GM06990 (cell line): ENCODE data around the gene CIZ1.
"Not testable (repeated sequence)": the region's sequence is repeated elsewhere in the genome, so short reads cannot be mapped to it uniquely, and the experiment has no call there.

Source experiments
- DNase-seq: peaks from one replicate; pipeline ENCODE4 v3.0.0-alpha.2; 2011; ENCODE audit not compliant: insufficient read length; ENCODE audit errors: extremely low read depth
- H3K27me3 ChIP-seq: replicated peaks from 2 replicates; pipeline ENCODE4 v1.6.0; 2011; ENCODE audit warnings: low read length; ENCODE audit not compliant: control insufficient read depth, insufficient read depth
- H3K36me3 ChIP-seq: 2 replicates; pipeline ENCODE4 v1.5.1; 2011; ENCODE audit warnings: low read length; ENCODE audit not compliant: control insufficient read depth, insufficient read depth
- H3K4me3 ChIP-seq: replicated peaks from 2 replicates; pipeline ENCODE4 v1.5.1; 2011; ENCODE audit warnings: low read depth, mild to moderate bottlenecking, control low read depth, low read length
- CTCF ChIP-seq: IDR thresholded peaks from 2 replicates; pipeline ENCODE4 v1.5.1; 2011; ENCODE audit warnings: low read length, control low read depth, mild to moderate bottlenecking, inconsistent platforms; ENCODE audit not compliant: insufficient read depth, poor library complexity, severe bottlenecking

CIZ1 gene

DNA sequence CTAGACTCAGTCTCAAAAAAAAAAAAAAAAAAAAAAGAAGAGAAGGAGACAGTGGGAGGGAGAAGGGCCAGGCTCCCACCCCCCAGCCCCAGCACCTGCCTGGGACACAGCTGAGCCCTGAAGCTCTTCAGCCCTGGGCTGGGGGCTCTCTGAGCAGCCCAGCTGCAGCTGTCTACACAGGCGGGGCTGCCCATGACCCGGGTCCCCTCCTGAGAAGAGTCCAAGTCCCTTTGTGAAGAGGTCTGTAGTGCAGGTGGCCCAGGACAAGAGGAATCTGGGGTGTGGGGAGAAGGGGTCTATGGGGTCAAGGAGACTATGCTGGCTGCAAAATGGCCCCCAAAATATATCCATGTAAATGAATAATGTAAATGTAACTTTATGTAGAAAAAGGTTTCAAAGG is 48.8 kb downstream of the CIZ1 start:
- Histone ChIP-seq H3K4me3 (no peak overlapping the region), H3K27me3 (no peaks in the 10 kb centered on the region), H3K36me3 (no peaks in the 10 kb centered on the region)
- no peak for DNase-seq
- TF ChIP-seq CTCF, result no peak

DNA sequence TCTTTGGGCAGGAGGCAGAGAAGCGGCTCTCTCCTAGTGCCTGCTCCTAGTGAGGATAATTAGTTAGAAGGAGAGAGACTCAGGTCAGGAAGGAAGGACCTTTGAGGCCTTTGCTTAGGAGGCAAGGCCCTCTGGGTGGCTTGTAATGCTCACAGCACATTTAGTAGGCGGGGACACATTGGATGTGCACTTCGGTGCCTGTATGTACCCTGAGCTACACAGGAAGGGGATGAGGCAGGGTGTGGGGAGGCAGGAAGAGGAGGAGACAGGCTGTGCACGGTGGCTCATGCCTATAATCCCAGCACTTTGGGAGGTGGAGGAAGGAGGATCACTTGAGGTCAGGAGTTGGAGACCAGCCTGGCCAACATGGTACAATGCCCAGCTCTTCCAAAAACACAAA is 49.3 kb downstream of the CIZ1 start:
- no peak for DNase-seq
- TF ChIP-seq CTCF, result no peak
- no peaks in the 10 kb centered on the region for H3K36me3 ChIP-seq

DNA sequence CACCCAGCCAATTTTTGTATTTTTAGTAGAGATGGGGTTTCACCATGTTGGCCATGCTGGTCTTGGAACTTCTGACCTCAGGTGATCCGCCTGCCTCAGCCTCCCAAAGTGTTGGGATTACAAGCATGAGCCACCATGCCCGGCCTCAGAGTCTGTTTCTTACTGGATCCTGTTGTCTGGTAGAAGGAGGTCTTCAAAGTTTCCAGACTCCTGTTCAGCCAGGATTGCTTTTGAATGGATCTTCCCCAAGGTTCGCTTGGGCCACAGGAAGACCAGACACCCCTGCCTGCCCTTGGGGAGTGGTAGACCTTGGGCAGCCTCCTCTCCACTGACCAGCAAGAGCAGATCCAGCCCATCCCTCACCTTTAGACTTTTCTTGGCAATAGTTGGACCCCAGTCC is 49.8 kb downstream of the CIZ1 start:
- Histone ChIP-seq H3K36me3 (no peaks in the 10 kb centered on the region), H3K4me3 (no peak overlapping the region), H3K27me3 (no peaks in the 10 kb centered on the region)
- no peak for DNase-seq
- TF ChIP-seq CTCF, result no peak

More for the DNA sequence above, 49.3 kb downstream of the CIZ1 start:
- Histone ChIP-seq H3K4me3 (no peak overlapping the region), H3K27me3 (no peaks in the 10 kb centered on the region)

- Histone ChIP-seq H3K4me3 (no peak overlapping the region), H3K27me3 (no peaks in the 10 kb centered on the region), H3K36me3 (no peaks in the 10 kb centered on the region)
- no peak for DNase-seq
- no peak for TF ChIP-seq CTCF
These were observed 51.8 kb downstream of the CIZ1 start for GRCh38 chr9:128139621-128140020.

DNA sequence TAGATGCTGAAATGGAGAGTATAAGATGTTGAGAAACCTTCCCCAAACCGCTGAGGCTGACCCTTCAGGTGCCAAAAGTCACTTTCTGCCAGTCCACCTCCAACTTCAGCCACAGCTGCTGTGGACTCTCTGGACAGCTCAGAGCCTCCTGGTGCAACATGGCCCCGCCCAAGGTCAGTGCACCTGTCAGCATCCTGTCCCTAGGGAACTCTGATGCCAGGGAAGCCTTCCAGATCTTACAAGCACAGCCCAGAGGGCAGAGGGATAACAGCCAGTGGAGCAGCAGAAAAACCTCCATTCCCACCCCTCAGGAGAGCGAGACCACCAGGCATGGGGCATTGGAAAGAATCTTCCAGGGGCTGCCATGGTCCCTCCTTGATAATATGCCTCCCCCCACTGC is 53.4 kb downstream of the CIZ1 start:
- Histone ChIP-seq H3K4me3 (no peak overlapping the region), H3K27me3 (no peaks in the 10 kb centered on the region), H3K36me3 (no peaks in the 10 kb centered on the region)
- TF ChIP-seq CTCF, result no peak
- DNase-seq, result no peak

DNA sequence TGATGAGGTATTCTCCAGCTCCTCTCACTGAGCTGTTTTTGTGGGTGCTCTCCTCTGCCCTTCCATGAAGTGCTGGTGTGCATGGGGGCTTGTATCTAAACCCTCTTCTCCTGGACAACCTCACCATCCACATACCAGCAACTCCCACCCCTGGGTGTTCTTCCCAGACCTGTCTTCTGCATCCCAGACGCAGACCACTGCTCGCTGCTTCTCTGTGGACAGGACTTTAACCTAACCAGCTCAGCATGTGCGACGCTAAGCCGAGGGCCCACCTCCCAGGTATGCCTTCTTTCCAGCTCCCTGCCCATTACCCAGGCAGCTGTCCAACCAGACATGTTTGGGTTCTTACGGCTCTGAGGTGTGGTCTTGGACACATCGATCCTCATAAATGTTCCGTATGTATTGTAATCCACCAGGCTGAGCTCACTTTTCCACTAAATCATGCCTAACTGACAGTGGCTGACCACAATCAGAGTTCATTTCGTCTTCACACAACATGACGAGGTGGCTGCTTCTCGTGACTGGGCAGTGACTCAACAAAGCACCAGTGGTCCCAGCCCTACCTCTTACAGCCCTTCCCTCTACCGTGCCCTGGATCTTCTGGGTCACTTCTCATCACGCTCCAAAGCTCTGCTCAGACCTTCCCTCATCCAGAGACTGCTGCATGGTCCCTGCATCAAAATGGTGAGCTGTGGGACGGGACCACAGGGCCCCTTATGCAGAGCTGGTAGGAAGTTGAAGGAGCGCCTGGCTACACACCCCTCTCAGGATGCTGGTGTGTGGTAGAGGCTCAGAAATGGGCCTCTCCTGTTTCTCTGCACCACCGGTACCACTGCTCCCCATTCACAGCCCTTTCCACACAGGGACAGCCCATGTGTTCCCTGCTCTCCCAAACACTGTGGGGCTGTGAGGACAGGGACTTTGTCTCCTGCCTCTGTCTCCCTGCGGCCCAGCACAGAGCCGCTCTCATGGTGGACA is 54.3 kb downstream of the CIZ1 start:
- Histone ChIP-seq H3K36me3 (no peaks in the 10 kb centered on the region), H3K4me3 (no peak overlapping the region), H3K27me3 (no peaks in the 10 kb centered on the region)
- no peak for DNase-seq
- no peak for TF ChIP-seq CTCF

GRCh38 chr9:128135561-128135960 is 55.8 kb downstream of the CIZ1 start:
- DNase-seq, H3K36me3 ChIP-seq, H3K4me3 ChIP-seq, H3K27me3 ChIP-seq: not testable (repeated sequence)

GRCh38 chr9:128132139-128132538 is 59.2 kb downstream of the CIZ1 start:
- not testable (repeated sequence) for H3K36me3 ChIP-seq, H3K4me3 ChIP-seq, H3K27me3 ChIP-seq, DNase-seq
